Stimulated activated CD8-positive, alpha-beta memory T cell treated with anti-CD3 and anti-CD28 coated beads, Interleukin-12 subunit alpha, Interleukin-12 subunit beta, amount 100 ng/mL, for 24 hours (primary cell): ENCODE data around the gene BTBD18.
A peak's percentile ranks its signal among the peaks of the same experiment; 100 is the strongest.

ENCODE experiments used
- DNase-seq: peaks from one replicate; pipeline ENCODE4 v3.0.0-alpha.2; 2020; ENCODE audit errors: extremely low read depth

Gene BTBD18, protein sequence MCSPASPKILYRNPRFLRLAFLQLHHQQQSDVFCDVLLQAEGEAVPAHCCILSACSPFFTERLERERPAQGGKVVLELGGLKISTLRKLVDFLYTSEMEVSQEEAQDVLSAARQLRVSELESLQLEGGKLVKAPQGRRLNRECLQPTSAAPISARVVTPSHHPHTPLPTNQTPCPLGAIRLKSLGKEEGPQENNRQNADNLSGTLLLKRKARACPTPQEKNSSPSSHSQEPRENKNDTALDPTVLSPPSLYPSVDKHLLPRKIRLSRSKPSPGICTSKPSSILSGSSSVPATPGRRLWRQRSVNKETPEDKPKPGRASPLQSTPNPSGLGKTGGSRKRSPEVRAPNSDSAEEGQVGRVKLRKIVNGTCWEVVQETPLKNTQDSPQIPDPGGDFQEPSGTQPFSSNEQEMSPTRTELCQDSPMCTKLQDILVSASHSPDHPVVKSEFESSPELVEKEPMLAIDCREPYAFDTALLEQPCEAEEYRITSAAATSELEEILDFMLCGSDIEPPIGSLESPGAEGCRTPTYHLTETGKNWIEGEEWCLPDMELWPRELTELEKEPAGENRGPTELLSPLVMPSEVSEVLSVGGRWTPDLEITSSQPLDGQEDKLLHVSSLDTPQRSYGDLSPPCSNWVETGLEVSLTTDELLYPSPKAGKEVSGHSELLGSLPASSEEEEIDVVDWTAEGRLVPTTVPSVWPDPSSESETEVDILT

DNA sequence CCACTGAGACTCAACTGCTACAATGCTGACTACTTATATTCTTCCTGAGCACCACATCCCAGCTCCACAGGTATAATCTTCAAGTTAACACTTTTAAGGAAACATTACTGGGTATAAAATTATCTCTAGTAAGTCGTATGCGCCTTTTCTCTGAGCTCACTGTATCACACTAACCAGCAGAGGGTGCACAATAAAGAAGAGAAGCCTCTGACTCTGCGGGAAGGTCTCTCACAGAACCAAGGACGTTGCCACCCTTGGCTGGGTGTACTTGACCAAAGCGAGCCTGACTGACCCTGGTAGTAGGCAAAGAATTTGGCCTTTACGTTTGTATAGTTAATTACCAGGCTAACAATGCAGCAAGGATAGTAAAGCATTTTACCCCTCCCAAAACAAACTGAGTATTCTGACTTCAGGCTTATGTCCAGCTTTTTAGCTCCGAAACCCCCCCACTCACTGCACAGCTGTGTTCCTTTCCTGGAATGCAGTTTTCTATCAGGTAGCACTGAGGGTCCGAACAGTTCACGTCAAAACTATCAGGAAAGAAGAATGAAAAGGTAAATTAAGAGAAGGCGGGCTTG lies at the start of gene BTBD18:
Gene BTBD18, minus strand, starts transcription at position 144 of the 578 bp plus-strand sequence. CDS start 631 bp downstream, outside the sequence.
- no peak for DNase-seq

DNA sequence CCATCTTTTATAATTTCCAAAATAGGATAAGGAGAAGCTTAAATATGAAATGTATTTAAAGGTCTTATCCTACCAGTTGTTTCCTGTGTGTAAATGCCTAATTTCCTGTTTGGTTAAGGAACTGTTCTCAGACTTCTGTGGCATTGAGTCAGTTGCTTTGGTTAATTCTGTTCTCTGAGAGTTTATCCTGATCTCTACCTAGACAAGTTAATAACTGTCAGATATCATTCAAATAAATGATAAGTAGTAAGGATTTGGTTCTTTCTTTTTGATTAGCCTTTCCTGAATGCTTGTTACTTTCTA lies 49.5 kb upstream of the BTBD18 start:
- no peak for DNase-seq

DNA sequence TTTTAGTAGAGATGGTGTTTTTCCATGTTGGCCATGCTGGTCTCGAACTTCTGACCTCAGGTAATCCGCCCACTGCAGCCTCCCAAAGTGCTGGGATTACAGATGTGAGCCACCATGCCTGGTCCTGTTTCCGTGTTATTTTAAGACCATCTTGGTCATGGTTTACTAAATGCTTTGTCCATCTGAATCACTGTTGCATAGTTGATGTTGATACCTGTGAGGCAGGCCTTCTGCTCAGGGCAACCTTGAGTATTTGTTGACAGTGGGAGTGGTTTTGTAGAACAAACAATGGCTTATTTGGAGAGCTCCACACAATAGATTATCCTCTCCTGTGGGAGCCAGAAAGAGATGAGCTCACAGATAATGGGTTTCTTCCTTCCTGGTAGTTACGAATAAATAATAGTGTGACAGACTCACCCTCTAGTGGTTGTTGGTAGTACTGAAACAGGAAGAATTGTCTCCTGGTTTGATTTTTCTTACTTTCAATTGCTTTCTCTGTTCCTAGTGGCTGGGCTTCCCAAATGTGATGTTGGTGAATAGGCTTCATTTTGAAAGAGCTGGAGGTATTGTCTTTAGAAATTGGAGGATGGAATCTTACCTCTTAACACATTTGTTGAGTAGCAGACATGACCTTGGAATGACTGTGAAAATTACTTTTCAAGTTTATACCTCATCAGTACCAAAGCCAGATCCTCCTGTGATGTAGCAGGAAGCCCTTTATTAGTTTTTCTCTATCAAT lies 49.0 kb upstream of the BTBD18 start:
- DNase-seq: no peak

DNA sequence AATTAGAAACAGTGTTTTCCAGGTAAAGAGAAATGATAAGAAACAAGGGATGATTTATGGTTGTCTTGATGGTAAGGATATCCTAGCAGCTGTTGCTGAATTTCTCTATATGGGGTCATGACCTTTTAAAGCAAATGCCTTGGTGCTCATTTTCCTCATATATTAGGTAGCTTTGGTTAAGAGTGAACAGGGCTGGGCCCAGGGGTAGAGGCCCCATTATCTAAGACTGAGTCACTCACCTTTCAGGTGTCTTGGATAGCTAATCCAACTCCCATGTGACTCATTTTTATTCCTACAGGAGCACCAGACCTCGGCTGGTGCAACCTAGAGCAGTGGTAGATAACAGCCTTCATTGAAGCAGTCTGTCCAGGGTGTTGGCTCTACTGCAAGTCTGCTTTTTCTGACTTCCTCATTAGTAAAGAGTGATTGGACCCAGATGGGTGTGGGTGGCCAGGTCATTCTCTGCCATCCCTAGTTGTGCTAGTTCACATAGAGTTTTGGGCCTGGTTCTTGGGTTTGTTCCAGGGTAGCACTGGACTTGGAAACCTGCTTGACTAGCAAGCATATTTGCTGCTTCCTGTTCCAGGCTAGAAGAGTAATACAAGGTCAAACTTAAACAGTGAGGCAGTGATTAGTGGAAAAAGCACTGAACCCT lies 47.4 kb upstream of the BTBD18 start:
- DNase-seq: no peak

DNA sequence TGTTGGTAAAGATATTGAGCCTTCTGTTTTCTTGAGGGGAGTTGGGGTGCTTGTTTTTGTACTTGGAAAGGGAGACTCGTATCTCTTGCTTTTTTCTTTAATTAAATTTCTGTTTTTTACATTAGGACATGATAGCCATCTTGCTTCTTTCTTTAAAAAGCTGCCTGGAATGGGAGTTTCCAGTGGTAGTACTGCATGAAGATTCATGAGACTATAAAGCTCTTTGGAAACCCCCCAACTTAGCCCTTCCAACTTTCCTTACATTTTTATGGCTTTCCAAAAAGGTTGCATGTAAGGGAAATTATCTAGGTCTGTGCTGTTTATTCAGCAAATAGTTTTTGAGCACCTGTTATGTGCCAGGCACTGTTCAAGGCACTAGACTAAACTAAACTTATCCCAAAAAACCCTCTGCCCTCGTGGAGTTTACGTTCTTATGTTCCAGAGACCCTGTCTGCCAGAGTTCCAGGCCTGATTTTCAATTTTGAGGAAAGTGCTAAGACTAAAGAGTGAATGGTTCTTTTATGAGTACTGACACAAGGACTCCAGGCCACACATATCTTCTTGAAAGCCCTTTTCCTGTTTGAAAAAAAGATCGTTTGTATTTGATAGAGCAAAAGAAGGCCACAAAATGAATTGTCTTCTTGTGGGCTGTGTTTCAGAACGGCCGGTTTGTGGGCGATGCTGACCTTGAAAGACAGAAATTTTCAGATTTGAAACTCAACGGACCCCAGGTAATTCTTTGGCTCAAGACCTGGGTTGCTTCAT lies 41.9 kb upstream of the BTBD18 start:
- DNase-seq: no peak

DNA sequence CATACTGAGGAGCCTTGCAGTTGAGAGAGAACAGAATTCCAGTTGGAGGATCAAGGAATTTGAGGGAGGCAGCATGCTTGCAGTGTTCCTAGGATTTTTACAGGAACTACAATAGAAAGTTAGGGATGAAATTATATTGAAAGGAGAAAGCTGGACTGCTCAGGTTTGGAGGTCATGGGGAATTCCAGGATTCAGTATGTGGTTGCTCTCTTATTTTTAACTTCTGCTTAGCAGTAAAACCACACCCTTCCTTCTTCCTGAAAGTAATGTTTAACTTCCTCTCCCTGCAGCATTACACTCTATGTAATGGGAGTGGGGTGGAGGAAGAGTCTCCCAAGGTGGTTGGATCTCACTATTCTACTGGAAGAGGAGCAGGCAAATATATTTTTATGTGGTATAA lies 41.3 kb upstream of the BTBD18 start:
- no peak for DNase-seq

DNA sequence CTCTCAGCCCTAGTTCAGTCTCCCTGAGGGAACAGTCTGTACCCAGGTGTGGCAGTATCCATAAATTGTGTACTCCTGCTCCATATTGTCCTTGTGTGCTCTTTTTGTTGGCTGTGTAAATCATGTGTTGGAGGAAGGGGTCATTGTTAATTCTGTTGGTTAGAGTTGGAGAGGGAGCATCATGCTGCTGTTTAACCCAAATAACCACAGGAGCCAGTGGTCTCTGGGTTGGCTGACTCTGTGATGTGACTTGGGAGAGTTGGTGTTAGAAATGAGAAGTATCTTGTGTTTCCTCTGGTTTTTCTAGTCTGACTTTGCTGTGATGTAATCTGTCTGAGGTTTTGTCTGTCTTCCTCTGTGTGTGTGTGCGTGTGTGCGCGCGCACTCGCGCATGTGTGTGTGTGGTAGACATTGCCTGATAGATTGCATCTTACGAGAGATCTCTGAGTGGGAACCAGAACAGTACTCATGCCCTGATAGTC lies 40.5 kb upstream of the BTBD18 start:
- DNase-seq: peak; percentile 57

DNA sequence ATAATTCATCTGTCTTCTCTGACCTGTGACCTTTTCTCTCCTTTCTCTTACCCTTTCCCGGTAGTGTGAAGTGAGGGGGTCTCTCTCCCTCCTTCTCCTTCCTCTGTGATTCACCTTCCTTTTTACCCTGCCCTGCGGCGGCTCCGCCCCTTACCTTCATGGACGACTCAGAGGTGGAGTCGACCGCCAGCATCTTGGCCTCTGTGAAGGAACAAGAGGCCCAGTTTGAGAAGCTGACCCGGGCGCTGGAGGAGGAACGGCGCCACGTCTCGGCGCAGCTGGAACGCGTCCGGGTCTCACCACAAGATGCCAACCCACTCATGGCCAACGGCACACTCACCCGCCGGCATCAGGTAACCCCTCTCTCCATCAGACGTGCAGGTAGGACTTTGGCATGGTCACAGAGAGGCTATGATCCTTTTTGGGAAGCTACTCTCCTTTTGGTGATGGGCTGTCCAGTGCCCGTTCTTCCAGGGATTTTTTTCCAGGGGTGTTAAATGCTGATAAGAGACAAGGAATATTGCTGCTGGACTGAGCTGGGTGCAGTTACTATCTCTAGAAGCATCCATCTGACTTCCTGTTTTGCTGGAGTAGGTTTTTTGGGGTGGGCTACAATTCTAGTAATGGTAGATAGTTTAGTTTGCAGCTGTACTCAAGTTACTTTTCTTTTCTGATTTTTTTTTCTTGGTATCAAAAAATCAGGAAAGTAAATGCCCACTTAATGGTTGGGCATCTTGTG lies 39.9 kb upstream of the BTBD18 start:
- DNase-seq: no peak

DNA sequence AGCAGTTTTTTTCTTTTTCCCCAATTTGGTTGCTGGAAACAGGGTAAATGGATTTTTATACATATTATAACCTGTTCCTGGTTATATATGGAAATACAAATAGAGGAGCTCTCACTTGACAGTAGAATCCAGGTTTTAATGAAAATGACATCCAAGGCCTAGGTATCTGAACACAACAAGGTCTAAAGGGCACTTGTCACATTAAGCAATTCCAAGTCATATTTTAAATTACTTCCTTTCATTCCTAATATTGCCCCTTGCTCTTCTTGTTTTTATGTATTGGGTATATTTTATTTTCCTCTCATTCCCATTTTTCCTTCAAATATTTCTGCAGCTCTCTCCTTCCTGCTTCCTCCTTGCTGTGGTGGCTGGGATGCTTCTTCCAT lies 37.1 kb upstream of the BTBD18 start:
- DNase-seq: no peak

DNA sequence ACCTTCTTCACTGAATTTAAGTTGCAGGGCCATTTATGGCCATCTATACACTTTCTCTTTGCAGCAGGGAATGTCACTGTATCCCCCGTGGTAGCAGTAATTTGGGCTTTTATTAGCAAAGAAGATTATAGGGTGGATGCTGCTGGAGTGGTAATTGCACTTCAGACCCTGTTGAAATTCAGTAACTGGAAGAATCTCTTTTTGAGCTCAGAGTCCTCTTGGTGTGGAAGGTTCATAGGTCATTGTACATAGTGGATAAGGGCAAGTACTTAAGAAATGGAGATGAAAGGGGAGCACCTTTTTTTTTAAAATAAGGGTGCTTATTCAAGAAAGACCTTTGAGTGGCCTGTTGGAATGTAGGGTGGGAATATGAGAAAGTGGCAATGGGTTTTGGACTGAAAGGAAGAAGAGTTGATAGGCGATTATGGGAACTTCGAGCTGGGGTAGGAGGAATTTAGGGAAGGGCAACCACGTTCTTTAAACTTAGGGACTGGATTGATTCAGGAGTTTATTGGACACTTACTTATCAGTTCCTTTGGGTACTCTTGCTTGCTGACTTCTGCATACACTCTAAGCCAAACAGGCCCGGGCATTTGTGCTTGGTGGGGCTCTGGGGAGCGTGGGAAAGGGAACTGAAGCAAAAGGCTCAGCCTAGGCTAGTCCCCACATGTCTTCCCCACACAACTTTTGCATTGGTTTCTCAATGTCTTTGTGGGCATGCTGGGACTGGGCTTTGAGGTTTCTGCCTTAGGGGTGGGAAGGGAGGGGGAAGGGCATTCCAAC lies 36.5 kb upstream of the BTBD18 start:
- no peak for DNase-seq

DNA sequence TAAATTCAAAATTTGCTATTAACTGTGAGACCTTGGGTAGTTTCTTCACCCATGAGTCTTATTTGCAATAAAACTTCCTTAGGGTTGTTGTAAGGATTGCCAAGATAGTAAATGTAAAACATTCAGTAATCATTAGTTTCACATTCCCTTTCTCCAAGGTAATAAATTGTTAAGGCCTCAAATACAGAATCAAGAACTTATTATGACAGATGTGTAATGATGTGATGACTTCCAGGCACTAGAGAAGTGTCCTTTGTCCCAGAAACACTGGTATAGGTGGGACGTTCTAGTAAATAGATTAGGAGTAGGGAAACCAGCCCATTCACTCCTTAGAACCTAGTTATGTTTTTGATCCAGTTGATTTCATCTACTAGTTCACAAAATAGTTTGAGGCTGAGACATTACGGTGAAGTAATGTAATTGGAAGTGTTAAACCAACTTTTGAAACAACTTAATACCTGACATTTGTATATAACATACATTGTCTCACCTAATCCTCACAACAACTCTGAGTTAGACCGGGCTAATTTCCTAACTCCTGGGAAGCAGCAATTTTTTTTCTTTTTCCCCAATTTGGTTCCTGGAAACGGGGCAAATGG lies 35.5 kb upstream of the BTBD18 start:
- no peak for DNase-seq

DNA sequence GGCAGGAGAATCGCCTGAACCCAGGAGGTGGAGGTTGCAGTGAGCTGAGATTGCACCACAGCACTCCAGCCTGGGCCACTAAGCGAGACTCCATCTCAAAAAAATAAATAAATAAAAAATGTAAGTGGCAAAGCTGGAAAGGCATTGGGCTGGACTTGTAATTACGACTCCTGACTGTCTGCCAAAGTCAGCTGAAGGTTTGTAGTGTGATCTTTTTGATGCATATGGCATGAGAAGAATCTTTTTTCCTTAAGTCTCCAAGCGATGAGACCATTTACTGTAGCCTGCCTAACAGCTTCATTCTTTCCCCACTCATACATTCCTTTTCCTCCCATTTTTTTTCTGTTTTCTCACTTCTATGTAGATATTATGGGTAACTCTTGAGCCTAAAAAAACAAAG lies 34.8 kb upstream of the BTBD18 start:
- no peak for DNase-seq

DNA sequence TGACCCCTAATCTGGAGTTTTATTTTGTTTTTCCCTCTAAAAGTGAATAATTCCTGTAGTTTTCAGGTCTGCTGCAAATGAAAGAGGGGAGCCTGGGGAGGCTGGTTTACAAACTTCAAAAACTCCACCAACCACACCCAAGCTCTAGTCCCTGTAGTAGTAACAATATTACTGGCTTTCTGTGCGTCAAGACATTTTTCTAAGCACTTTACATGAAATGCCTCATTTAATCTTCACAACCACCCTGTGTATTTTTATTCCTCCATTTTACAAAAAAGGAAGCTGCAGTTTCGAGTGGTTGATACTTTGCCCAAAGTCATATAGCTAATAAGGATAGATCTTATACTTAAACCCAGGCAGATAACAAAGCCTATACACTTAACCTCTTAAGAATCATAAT lies 33.5 kb upstream of the BTBD18 start:
- DNase-seq: no peak

DNA sequence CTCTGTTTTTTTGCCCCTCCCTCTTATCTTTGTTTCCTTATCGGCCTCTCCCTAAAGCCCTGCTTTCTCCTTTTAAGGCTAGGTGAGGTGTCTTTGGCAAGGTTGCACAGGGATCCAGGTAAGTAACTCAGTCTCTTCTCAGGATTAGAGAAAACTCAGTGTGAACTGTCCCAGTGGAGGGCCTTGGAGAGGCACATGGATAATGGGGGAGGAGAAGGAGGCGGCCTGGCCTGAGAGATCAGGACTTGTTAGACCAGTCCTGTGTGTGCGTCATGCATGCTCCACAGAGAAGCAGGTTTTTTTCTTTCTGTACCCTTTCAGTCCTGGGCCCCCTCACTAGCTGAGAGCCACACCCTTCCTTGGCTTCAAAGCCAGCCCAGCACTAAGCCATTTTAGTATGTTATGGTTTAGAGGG lies 29.9 kb upstream of the BTBD18 start:
- no peak for DNase-seq

DNA sequence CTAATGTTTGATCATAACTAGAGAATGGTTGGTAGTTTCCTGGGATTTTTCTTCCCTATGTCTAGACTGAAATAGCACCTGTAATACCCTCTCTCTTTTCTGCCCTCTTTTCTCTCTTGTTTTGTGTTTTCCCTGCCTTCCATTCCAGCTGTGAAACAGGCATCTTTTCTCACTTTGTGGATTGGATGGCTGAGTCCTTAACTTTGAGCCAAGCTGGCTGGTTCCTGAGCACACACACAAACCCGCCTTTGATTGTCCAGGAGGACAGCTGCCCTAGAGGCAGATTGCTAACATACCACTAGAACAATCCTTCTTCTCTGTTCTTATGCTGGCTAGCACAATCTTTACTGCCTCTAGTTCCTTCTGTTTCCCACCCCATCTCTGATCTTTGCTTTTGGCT lies 27.7 kb upstream of the BTBD18 start:
- DNase-seq: no peak

DNA sequence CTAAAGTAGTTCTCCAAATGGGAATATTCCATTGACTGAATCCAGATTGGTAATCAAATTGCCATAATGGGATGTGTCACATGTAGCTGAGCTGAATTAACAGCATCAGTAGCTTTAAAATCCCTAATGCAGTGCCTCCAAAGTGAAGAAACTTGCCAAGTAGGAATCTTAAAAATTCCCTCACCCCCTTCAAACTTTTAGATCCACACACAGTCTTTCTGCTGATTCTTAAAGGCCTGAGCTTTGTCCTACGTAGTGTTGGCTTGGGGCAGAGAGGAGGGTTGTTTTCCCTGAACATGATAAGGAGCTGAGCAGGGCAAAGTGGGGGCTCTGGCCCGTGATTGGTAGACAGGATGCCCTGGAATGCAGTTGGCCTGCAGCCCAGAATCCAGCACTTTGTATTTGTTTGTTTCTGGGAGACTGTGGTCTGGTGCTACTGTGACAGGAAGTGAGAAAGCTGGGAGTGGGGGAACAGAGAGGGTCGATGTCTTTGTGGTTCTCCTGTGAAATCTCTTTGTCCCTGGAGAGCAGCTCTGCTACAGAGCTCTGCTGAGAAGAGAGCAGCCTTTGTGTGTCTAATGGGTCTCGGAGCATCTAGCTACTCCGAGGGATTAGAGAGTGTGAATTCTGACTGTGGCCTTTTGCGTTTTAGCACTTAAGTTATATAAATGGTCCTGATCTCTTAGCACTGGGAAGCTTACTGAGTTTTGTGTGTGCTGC lies 26.9 kb upstream of the BTBD18 start:
- no peak for DNase-seq

DNA sequence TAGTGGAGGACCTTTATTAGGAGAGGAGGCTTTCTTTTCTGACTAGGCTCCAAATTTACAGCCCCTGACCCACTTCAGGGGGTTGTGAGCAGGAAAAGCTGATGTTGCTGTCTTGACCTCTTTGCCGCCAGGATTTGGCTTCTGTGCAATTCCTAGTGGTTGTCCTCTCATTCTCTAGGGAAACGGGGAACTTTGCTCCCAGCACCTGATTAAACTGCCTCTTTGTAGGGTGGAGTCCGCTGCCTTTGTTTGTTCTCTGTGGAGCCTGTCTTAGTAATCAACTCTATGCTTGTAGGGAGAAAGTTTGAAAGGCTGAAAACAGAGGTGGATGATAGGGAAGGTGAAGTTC lies 26.3 kb upstream of the BTBD18 start:
- no peak for DNase-seq

DNA sequence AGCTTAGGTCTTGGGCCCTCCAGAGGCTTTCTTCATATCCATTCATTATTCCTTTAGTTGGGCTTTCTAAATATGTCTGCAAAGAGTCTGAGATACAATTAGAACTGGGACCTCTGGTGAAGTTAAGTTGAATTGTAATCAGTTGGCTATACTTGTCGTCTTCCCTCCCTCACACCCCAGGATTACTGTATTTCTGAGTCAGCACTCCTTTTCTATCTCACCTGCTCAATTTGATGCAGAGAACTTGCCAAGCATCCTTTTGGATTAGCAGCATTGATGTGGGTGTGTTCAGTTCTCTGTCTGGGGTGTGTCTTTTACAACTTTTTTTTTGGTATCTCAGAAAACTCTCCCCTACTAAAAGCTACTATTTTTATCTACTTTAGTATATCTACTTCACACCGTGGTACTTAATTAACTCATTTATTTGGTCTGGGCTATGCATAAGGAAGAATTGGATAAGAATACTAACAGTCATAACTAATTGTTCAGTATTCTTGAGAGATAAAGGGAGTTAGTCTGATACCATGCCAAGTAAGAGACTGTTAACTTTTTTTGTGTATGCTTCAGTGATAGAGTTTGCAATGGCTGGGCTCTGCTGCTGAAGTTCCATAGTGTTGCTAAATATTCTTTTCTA lies 25.1 kb upstream of the BTBD18 start:
- DNase-seq: no peak
